ENCODE data around the gene UNC79.

GRCh38 chr14:93675651-93676050 lies 244.9 kb downstream of the UNC79 start:
- no peak for TF ChIP-seq YY1 (IDR thresholded peaks at IDR 0.05; ENCODE audit: insufficient read depth, insufficient read length)
- TF ChIP-seq ZNF274 (IDR thresholded peaks at IDR 0.05; ENCODE audit: low read depth, low read length): no peak
- no peak for TF ChIP-seq SUZ12 (IDR thresholded peaks at IDR 0.05; ENCODE audit: extremely low read depth, insufficient read depth, insufficient read length)
